Stimulated activated naive B cell treated with anti-CD40 and anti-IgM and Interleukin-4, amounts not matched to agents 10 μg/mL and 1 μg/mL and 100 μg/mL, for 72 hours (primary cell): ENCODE measurements around the gene CSKMT.
"Not testable (repeated sequence)": the region's sequence is repeated elsewhere in the genome, so short reads cannot be mapped to it uniquely, and the experiment has no call there.

Experiments used
- ATAC-seq, 2 donors: fragments of 150-1000 bp; cut with Tn5 transposase; replicated peaks; 2 replicates each; pipeline ENCODE4 v1.10.0; 2021; ENCODE audit warnings: moderate library complexity in 1 of 2
- DNase-seq: peaks from one replicate; pipeline ENCODE4 v3.0.0; 2021
- H3K27ac Mint-ChIP-seq: one replicate; pipeline ENCODE4 v1.8.0; 2022; ENCODE audit warnings: mild to moderate bottlenecking, mixed read lengths
- H3K27me3 Mint-ChIP-seq, 2 donors: one replicate each; pipeline ENCODE4 v1.8.0; 2022; ENCODE audit warnings: mixed read lengths in 2 of 2
- H3K36me3 Mint-ChIP-seq, 2 donors: one replicate each; pipeline ENCODE4 v1.8.0; 2022; ENCODE audit warnings: mixed read lengths in 2 of 2, mild to moderate bottlenecking in 1 of 2
- H3K4me1 Mint-ChIP-seq, 2 donors: one replicate each; pipeline ENCODE4 v1.8.0; 2022; ENCODE audit warnings: mixed read lengths in 2 of 2, mild to moderate bottlenecking in 1 of 2
- H3K4me3 Mint-ChIP-seq, 2 donors: one replicate each; pipeline ENCODE4 v1.8.0; 2022; ENCODE audit warnings: mild to moderate bottlenecking in 2 of 2, mixed read lengths in 2 of 2, moderate library complexity in 1 of 2
- H3K9me3 Mint-ChIP-seq, 2 donors: one replicate each; pipeline ENCODE4 v1.8.0; 2022; ENCODE audit warnings: mixed read lengths in 2 of 2, mild to moderate bottlenecking in 1 of 2

CSKMT gene

DNA sequence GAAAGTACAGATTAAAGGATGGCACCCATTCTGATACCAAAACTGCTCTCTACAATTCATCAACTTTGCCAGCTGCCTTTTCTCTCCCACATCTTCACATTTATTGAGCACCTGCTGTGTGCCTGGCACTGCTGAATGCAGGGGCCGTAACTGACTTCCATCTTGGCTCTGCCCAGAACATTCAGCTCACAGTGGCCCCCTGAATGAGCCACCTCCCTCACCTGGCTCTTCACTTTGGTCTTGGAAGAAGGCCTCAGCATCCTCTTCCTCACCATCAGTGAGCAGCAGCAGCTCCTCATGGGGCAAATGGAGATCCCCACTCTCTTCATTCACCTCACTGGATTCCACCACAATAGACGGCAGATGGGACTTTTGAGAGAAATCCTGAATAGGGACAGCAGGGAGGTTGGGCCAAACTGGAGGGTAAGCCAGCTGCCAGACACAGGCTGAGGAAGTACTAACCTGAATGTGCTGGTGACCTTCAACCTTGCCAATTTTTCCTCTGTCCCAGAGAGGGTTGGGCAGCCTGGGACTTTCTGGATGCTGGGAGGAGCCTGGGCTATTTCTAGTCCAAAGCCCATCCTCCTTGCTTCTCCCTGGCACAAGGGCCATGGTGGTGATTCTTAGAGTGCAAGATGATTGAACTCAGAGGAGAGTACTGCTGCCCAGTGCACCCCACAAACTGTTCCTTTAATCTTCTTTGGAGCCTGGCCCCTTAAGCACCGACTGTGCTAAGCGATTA is 4.5 kb downstream of the CSKMT start:
- peak overlapping the region; percentile 44 to 49 for H3K4me3 Mint-ChIP-seq
- no peak for ATAC-seq
- no peaks in the 10 kb centered on the region for H3K9me3 Mint-ChIP-seq
- H3K27me3 Mint-ChIP-seq, result no peaks in the 10 kb centered on the region
- no peak for DNase-seq
- H3K36me3 Mint-ChIP-seq, result peaks cover 34 to 57% of the 10 kb centered on the region in 2 donors
- H3K4me1 Mint-ChIP-seq, result peaks cover 27 to 68% of the 10 kb centered on the region in 2 donors
- peak overlapping the region; percentile 78 for H3K27ac Mint-ChIP-seq

DNA sequence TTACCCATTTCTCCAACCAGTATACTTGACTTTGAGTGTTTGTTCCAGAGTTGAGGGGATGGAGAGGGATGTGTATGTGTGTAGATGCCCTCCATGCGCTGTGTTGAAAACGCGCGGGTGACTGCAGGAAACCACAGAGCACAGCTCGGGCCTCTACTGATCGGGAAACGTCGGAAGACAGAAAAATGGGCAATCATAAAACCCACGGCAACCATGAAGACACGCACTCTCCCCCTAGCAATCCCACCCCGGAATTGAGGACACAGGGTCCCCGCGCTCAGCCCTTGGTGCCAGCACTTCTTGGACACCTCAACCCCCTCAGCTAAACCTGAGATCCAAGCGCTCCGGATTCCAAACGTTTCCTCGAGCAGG is 6.1 kb downstream of the CSKMT start:
- peaks cover 27 to 52% of the 10 kb centered on the region in 2 donors for H3K36me3 Mint-ChIP-seq
- H3K4me1 Mint-ChIP-seq, result peaks cover 24 to 58% of the 10 kb centered on the region in 2 donors
- no peak for DNase-seq
- H3K27ac Mint-ChIP-seq, result peak overlapping the region; percentile 98
- H3K9me3 Mint-ChIP-seq, result no peaks in the 10 kb centered on the region
- peak; percentile 7 to 13 for ATAC-seq
- no peaks in the 10 kb centered on the region for H3K27me3 Mint-ChIP-seq
- peak overlapping the region; percentile 97 to 99 for H3K4me3 Mint-ChIP-seq

DNA sequence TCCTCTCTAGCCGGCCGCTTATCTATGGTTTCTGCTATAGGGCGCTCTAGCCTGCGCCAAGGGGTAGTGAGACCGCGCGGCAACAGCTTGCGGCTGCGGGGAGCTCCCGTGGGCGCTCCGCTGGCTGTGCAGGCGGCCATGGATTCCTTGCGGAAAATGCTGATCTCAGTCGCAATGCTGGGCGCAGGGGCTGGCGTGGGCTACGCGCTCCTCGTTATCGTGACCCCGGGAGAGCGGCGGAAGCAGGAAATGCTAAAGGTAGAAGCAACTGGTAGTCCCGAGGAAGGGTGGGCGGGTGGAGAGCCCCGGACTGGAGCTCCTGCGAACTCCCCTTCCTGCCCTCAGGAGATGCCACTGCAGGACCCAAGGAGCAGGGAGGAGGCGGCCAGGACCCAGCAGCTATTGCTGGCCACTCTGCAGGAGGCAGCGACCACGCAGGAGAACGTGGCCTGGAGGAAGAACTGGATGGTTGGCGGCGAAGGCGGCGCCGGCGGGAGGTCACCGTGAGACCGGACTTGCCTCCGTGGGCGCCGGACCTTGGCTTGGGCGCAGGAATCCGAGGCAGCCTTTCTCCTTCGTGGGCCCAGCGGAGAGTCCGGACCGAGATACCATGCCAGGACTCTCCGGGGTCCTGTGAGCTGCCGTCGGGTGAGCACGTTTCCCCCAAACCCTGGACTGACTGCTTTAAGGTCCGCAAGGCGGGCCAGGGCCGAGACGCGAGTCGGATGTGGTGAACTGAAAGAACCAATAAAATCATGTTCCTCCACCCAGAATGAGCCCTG is 6.7 kb downstream of the CSKMT start, which contains the start of the genes LBHD1 and UQCC3:
LBHD1 (minus strand) TSS at position 660 of the 782 bp plus-strand sequence. CDS start 2,236 bp downstream, outside the sequence.
UQCC3 (plus strand) TSS at position 66 of the 782 bp plus-strand sequence; CDS start at position 139, 73 bp downstream.
- DNase-seq (peak; percentile 79), ATAC-seq (peak; percentile 88 to 89)
- Mint-ChIP-seq H3K36me3 (peaks cover 24 to 51% of the 10 kb centered on the region in 2 donors), H3K27me3 (no peaks in the 10 kb centered on the region), H3K4me1 (peaks cover 19 to 56% of the 10 kb centered on the region in 2 donors), H3K9me3 (no peaks in the 10 kb centered on the region), H3K27ac (peak within 1 kb of the TSS; percentile 98), H3K4me3 (peak within 1 kb of the TSS; percentile 97 to 99)

DNA sequence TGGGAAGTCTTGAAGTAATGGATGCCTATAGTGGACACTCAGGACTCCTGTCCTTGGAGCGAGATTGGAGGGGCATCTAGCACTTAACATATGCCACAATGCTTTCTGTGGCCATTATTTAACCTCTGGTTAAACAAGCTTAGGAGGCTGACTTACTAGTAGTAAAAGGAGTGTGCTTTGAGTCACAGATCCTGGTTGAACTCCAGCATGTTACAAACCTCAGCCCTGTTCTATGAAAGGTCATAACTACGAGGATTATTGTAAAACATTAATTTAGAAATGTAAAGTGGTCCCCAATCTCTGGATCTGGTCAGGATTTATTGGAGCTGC is 8.0 kb downstream of the CSKMT start:
- Mint-ChIP-seq H3K4me3 (peak overlapping the region; percentile 97 to 99), H3K9me3 (no peaks in the 10 kb centered on the region), H3K27ac (peak overlapping the region; percentile 98), H3K27me3 (no peaks in the 10 kb centered on the region), H3K36me3 (peaks cover 33 to 55% of the 10 kb centered on the region in 2 donors), H3K4me1 (peaks cover 25 to 58% of the 10 kb centered on the region in 2 donors)
- no peak for ATAC-seq
- DNase-seq, result no peak

DNA sequence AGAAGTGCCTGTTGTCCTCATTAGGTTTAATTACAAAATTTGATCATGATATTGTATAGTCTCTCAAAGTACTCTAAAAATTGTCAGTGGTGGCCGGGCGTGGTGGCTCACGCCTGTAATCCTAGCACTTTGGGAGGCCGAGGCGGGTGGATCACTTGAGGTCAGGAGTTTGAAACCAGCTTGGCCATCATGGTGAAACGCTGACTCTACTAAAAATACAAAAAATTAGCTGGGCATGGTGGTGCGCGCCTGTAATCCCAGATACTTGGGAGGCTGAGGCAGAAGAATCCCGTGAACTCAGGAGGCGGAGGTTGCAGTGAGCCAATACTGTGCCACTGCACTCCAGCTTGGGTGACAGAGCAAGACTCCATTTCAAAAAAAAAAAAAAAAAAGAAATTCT is 10.3 kb downstream of the CSKMT start:
- Mint-ChIP-seq H3K27ac (peak overlapping the region; percentile 39), H3K4me1 (peaks cover 26 to 51% of the 10 kb centered on the region in 2 donors), H3K36me3 (peaks cover 30 to 52% of the 10 kb centered on the region in 2 donors)
- H3K27me3 Mint-ChIP-seq, H3K4me3 Mint-ChIP-seq, H3K9me3 Mint-ChIP-seq, ATAC-seq, DNase-seq: not testable (repeated sequence)

DNA sequence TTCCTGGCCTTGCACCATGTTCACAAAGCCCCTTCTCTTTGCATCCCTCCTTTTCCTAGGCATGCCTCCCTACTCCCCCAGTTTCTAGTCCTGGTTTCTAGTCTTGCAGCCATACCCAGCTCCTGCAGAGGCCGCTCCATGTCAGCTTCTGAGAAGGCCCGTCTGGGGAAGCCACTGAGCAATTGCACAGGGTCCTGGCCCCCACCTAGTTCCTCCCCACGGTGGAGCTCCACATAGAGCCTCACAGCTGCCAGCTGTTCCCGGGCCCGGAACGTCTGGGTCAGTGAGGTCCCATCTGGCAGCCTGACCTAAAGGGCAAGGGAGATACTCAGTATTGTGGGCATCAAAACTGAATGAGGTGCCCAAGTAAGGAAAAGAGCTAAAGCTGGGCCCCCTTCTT is 11.6 kb downstream of the CSKMT start:
- peak overlapping the region; percentile 49 to 96 for H3K4me3 Mint-ChIP-seq
- ATAC-seq (no peak), DNase-seq (no peak)
- H3K4me1 Mint-ChIP-seq, result peaks cover 30 to 51% of the 10 kb centered on the region in 2 donors
- no peaks in the 10 kb centered on the region for H3K27me3 Mint-ChIP-seq
- no peaks in the 10 kb centered on the region for H3K9me3 Mint-ChIP-seq
- peak overlapping the region; percentile 25 for H3K27ac Mint-ChIP-seq
- H3K36me3 Mint-ChIP-seq, result peaks cover 28 to 40% of the 10 kb centered on the region in 2 donors

DNA sequence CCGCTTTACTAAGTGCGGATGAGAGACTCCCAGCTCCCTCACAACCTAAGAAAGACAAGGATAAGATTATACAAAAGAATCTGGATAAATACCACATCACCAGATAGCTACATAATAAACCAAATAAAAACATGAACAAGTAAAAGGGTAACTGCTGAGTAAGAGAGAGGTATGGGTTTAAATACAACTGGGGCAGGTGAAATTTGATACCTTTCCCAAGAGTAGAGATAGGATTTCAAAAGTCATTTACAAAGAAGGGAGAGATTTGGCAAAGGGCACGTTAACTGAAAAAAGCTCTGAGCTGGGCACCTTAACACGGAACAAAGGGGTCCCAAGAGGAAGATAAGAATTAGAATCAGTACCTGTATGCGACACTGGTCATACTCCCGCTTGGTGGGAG is 12.0 kb downstream of the CSKMT start:
- H3K27ac Mint-ChIP-seq, result peak overlapping the region; percentile 25
- DNase-seq (no peak), ATAC-seq (no peak)
- H3K36me3 Mint-ChIP-seq, result peaks cover 26 to 36% of the 10 kb centered on the region in 2 donors
- peaks cover 29 to 51% of the 10 kb centered on the region in 2 donors for H3K4me1 Mint-ChIP-seq
- H3K27me3 Mint-ChIP-seq, result no peaks in the 10 kb centered on the region
- no peaks in the 10 kb centered on the region for H3K9me3 Mint-ChIP-seq
- H3K4me3 Mint-ChIP-seq, result peak overlapping the region; percentile 49 to 96

DNA sequence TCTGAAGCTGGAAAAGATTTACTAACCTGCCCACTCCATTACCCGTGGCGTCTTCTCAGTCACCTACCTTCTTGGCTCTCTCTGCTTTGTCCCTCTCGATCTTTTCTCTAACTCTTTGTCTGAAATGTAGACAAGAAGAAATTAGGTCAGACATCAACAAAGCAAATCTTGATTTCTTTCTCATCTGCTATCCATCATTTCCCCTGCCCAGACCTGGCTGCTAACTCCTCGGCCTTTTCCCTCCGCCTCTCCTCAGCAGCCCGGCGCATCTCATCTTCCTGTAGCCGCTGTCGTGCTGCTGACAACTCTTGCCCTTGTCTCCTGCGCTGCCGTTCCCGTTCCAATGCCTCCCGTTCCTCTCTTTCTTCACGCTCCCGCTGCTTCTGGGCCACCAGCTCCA is 12.6 kb downstream of the CSKMT start:
- ATAC-seq, result no peak
- DNase-seq, result no peak
- Mint-ChIP-seq H3K27ac (peak overlapping the region; percentile 98), H3K4me3 (peak overlapping the region; percentile 90 to 96), H3K27me3 (no peaks in the 10 kb centered on the region), H3K4me1 (peaks cover 28 to 46% of the 10 kb centered on the region in 2 donors), H3K9me3 (no peaks in the 10 kb centered on the region), H3K36me3 (peaks cover 25 to 34% of the 10 kb centered on the region in 2 donors)

DNA sequence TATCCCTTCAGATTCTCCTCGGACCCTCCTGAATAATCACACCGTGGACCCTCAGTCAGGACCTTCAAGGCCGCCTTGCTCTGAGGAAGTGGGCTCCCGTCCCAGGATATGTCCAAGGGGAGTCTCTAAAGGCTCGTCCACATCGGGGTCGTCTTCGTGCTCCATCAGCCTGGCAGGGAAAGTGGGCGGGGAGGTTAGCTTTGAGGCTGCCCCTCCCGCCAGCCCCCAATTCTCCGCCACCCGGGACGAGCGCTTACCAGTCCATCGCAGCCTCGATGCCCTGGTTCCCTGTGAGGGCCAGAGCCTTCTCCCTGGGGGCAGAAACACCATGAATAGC is 13.3 kb downstream of the CSKMT start:
- Mint-ChIP-seq H3K4me1 (peaks cover 28 to 42% of the 10 kb centered on the region in 2 donors), H3K4me3 (peak overlapping the region; percentile 90 to 96), H3K9me3 (no peaks in the 10 kb centered on the region), H3K27ac (peak overlapping the region; percentile 98), H3K27me3 (no peaks in the 10 kb centered on the region), H3K36me3 (peaks cover 25 to 34% of the 10 kb centered on the region in 2 donors)
- DNase-seq (no peak), ATAC-seq (no peak)

DNA sequence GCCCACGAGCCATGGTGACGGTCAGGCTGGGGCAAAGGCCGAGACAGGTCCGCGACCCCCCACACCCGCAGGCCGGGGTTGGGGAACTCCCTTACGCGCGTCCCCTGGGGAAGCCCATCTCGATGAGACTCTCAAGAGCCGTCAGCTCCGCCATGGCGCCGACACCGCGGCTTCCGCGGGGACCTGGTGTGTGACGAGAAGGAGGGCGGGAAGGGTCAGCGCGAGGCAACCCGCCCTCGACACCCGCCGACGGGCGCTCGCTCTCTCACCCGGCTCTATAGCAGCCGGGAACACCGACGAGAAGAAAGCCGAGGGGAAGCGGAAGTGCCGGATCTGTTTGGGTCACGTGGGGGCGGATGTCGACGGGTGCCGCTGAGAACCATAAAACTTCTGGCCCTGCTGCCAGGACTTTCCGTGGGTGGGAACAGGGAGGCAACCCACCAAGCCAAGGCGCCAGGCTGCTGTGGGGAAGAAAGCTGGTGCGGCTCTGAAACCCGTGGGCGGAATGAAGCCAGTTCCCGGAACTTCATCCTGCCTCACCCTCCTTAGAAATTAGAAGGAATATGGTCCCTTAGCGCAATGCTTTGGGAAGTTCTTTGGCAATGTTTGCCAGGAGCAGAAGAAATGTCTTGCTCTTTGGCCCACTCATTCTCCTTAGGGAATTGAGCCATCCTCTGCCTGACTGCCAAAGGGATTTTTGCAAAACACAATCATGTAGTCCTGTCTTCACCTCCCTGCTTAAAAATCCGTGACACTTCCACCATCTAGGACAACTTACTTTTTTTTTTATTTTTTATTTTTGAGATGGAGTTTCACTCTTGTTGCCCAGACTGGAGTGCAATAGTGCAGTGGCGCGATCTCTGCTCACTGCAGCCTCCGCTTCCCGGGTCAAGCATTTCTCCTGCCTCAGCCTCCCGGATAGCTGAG is 13.9 kb downstream of the CSKMT start, which contains the start of gene UBXN1:
UBXN1 (minus strand) TSS at position 304 of the 927 bp plus-strand sequence; CDS start at position 154, 150 bp downstream.
- peak within 1 kb of the TSS; percentile 98 for H3K27ac Mint-ChIP-seq
- DNase-seq (peak; percentile 87), ATAC-seq (peak; percentile 88 to 89)
- peaks cover 23 to 31% of the 10 kb centered on the region in 2 donors for H3K36me3 Mint-ChIP-seq
- H3K9me3 Mint-ChIP-seq, result no peaks in the 10 kb centered on the region
- H3K27me3 Mint-ChIP-seq, result no peaks in the 10 kb centered on the region
- peaks cover 25 to 37% of the 10 kb centered on the region in 2 donors for H3K4me1 Mint-ChIP-seq
- H3K4me3 Mint-ChIP-seq, result peak within 1 kb of the TSS; percentile 90 to 96

DNA sequence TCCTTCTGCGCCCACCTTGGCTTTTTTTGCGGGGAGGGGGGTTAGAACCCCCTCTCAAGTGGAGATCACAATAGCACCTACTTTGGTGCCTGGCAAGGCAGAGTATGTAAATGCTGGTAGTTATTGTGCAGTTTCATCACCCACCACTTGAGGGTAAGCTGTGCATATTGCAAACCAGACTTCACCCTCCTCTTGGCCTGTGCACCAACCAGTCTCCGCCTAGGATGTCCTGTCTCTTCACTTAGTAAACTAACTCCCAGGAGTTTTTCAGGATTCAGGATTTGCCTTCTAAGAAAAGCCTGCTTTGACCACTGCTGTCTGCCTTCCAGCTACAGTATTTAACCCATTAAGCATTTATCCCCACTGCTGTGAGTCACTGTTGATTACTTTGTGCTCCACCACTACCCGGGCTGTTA is 15.7 kb downstream of the CSKMT start:
- Mint-ChIP-seq H3K9me3 (no peaks in the 10 kb centered on the region), H3K4me3 (peak overlapping the region; percentile 19 to 32), H3K36me3 (peaks cover 19 to 26% of the 10 kb centered on the region in 2 donors), H3K27me3 (no peaks in the 10 kb centered on the region), H3K27ac (peak overlapping the region; percentile 25), H3K4me1 (peaks cover 23 to 36% of the 10 kb centered on the region in 2 donors)
- DNase-seq, result peak; percentile 26
- peak; percentile 75 to 77 for ATAC-seq

DNA sequence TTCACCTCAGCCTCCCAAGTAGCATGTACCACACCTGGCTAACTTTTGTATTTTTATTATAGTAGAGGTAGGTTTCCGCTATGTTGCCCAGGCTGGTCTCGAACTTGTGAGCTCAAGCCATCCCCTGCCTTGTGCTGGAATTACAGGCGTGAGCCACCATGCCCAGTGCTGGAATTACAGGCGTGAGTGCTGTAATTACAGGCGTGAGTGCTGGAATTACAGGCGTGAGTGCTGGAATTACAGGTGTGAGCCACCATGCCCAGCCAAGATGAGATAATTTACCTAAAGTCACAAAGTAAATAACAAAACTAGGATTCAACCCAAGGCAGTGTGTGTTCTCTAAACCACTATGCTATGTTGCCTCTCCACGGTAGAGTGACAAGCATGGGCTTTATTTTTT is 17.4 kb downstream of the CSKMT start:
- Mint-ChIP-seq H3K4me1 (peaks cover 18 to 25% of the 10 kb centered on the region in 2 donors), H3K36me3 (peaks cover 11 to 12% of the 10 kb centered on the region in 2 donors), H3K4me3 (no peak overlapping the region), H3K27ac (no peak overlapping the region), H3K27me3 (peaks cover 0 to 4% of the 10 kb centered on the region in 2 donors), H3K9me3 (no peaks in the 10 kb centered on the region)
- DNase-seq (no peak), ATAC-seq (no peak)

DNA sequence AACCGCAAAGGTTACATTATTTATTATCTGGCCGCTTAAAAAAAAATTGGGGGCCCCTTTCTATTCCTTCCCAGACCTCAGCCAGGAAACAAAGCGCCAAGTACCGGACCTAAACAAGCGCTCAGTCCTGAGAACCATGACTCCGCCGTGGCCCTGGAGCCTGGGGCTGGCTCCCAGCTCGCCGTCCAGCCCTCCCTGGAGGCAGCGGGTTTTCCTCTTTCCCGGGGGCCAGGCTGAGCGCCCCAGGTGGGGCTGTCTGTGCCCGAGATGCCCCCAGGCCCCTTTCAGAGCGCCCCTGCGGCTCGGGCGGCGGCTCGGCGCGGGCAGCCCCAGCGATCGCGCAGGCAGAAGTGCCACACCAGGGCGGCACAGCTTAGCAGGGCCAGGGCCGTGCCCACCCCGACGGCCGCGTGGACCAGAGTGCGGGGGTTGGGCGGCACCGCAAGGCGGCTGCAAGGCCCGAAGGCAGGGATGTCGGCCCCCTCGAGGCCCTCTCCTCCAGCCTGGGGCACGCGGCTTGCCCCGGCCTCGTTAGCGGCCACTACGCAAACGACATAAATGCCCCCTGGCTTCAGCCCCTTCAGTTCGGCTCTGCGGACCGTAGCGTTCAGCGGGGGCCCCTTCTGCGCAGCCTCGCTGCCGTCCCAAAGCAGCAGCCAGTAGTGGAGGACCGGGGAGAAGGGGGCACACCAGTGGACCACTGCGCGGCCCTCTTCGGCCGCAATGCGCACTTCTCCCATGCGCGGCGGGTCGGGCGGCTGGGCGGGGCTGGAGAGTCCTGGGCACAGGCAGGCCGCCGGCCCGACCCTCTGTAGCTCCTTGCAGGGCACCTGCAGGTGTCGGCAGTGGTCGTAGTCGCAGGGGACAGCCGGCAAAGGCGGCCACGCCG is 22.6 kb downstream of the CSKMT start:
- Mint-ChIP-seq H3K9me3 (no peaks in the 10 kb centered on the region), H3K4me3 (peak overlapping the region in 1 of 2 donors; percentile 32), H3K36me3 (peaks cover 25 to 29% of the 10 kb centered on the region in 2 donors), H3K4me1 (no peaks in the 10 kb centered on the region), H3K27ac (no peak overlapping the region), H3K27me3 (peaks cover 4 to 23% of the 10 kb centered on the region in 2 donors)
- DNase-seq (no peak), ATAC-seq (peak; percentile 27 to 34)
